ENCODE data around the gene NTMT2.
"Not testable (repeated sequence)": the region's sequence is repeated elsewhere in the genome, so short reads cannot be mapped to it uniquely, and the experiment has no call there.

The NTMT2 gene

DNA sequence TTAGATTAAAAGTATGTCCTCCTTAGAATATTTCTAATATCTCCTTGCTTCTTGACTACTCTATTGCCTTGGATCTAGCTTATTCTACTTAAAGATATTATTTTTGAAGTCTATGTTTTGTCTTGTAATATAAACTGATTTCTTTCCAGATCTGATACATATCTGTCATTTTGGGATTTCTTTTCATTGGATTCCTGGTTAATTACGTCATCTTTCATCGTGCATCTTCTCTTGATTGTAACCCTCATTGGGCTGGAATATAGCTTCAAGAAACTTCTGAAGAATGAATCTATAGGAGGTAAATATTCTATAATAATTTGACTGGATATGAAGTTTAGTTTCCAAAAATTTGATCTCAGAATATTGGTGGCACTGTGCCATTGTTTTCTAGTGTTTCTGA, 12.1 kb downstream of the NTMT2 start:
- DNase-seq (ENCODE audit: low read depth, low spot score): no peak

DNA sequence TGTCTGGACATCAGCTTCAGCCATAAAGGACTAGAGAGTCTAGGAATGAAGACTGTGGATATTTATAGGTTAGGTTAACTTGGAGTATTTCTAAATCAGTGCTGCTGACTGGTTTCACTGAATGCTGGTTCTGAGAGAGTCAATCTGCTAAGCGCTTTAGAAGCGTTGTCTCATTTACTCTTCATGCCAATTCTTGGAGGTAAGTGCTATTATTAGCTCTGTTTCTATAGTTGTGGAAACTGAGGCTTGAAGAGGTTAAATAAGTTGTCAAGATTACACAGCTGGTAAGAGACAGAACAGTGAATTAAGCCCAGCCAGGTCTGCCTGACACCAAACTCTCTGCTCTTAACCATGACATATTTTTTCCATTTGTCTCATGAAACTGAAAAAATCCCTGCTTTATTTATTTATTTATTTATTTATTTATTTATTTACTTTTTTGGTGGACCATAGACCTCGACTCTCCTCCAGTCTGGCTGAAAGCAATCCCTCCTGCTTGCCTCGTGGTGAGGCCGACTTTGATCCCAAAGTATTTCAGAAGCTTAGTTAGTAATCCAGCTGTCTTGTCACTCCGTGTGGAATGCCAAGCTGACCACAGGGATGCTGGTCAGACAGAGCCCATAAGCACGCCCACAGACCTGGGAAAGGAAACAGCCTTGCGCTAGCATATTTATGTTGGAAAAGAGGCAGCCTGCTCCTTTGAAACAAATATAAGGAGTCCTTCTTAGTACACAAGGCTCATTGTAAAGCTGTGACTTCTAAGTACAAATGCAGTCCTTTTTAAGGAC, 16.9 kb downstream of the NTMT2 start:
- DNase-seq (ENCODE audit: low read depth, low spot score): no peak

DNA sequence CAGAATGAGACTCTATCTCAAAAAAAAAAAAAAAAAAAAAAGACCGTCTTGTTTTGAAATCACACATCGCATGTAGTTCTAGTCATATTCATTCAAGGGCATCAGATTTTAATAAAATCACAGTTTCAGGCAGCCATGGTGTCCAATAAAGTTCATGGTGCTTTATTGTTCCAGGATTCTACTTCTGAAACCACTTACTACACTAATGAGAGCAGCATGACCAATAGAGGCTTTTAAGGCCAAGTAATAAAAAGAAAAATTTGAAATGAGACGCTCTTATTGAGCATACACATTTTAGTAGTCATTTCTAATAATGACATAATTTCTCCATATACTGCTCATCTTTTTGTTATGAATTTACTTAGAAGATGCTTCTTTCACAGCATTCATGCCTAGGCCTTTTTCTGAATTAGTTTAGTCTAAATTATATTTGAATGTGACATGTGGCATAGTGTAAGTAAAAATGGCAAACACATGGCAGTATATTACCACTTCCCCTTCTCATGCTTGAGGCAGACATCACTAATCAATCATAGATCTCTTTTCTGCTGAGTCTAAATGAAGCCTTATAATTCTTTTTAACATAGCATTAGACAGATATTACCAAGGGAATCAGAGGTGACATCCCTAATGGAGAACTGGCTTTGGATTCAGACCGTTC, 18.5 kb downstream of the NTMT2 start:
- DNase-seq (ENCODE audit: low read depth, low spot score): no peak

DNA sequence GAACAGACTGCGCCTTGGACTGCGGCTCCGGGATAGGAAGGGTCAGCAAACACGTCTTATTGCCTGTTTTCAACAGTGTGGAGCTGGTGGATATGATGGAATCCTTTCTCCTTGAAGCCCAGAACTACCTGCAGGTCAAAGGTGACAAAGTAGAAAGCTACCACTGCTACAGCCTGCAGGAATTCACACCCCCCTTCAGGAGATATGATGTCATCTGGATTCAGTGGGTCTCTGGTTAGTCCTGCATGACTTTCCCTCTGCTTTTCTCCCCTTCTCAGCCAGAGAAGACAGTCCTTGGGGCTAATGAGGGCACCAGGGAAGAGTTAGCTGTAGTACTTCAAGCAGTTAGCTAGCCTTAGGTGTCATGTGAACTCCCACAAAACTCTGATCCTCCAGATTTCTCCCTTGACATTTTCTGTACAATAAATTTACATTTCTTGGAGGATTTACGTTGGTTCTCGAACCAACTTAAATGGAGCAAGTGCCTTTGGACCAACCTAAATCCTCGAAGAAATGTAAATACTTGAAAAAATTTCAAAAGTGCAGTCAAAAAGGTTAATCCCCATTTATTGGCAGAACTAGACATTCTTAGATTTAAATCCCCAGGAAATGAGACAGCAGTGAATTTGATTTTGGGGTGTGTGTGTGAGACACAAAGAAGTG, 20.9 kb downstream of the NTMT2 start:
- no peak for DNase-seq (ENCODE audit: low read depth, low spot score)

DNA sequence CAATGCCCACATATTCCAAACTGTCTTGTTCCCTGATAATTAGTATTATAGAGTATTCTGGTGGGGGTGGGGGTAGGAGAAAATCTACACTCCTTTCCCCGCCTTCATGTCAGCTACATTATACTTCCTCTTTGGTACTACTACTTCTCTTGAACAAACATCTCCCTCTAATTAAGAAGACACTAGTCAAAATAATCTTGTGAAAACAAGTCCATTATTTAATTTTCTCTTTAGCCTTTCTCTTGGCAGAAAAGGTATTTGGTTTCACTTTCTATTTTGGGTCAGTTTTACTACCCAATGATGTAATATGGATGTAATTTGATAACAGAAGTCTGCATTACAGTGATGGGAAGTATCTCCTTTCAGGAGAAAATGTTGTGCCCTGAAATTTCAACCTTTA, 22.5 kb downstream of the NTMT2 start:
- no peak for DNase-seq (ENCODE audit: low read depth, low spot score)

DNA sequence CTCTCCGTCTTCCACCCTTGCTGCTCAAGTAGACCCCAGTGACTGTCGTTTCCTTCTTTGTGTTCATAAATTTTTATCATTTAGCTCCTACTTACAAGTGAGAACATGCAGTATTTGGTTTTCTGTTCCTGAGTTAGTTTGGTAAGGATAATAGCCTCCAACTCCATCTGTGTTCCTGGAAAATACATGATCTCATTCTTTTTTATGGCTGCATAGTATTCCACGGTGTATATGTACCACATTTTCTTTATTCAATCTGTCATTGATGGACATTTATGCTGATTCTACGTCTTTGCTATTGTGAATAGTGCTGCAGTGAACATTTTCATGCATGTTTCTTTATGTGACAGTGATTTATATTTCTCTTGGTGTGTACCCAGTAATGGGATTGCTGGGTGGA, 24.8 kb downstream of the NTMT2 start:
- DNase-seq (ENCODE audit: low read depth, low spot score): not testable (repeated sequence)

DNA sequence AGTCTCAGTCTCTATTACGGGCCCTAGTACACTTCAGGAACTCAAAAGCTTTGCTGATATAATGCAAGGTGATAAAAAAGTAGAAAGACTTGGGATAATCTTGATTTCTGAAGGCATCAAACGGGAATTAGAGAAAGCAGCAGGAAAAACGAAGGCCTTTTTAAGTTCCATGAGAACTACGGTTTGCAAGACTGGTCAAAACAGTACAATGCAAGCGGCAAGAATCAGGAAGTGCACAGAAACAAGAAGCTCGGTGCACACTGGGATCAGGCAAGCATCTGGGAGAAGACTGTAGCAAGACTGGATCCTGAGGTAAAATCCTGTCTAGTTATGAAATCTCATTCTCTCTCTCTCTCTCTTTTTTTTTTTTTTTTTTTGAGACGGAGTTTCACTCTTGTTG, 28.6 kb downstream of the NTMT2 start:
- DNase-seq (ENCODE audit: low read depth, low spot score): no peak

DNA sequence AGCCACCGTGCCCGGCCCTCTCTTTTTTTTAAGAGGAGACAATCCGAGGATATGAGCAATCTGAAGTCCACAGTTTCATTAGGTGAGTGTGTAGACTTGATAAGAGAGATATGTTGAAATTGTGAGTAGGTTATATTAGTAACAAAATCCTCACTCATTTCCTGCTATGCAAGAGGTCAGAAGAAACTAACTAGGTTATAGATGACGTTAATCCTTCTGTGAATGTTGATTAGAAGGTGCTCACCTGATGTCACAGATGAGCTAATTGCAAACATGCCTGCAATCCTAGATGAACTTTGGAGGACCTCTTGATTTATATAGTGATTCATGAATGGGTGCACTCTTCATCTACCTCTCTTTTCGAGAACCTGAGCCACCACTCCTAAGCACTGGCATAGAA, 29.3 kb downstream of the NTMT2 start:
- DNase-seq (ENCODE audit: low read depth, low spot score): no peak

DNA sequence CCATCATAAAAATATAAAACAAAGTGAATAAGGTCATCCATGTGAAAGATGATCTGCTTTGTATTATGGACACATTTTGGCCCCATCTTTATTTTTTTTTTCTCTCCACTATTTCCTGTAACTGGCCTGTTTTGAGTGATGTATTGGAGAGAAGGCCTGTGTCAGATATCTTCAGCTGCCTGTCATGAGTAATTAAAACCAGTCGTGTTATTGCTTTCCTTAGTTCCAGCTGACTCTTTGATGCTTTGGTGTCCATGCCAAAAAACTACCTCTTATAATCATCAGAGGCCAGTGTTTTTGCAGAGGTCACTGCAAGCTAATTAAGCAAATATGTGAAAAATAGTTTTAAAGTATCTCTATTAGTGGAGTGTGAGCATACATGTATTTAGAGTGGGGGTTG, 29.7 kb downstream of the NTMT2 start:
- no peak for DNase-seq (ENCODE audit: low read depth, low spot score)

DNA sequence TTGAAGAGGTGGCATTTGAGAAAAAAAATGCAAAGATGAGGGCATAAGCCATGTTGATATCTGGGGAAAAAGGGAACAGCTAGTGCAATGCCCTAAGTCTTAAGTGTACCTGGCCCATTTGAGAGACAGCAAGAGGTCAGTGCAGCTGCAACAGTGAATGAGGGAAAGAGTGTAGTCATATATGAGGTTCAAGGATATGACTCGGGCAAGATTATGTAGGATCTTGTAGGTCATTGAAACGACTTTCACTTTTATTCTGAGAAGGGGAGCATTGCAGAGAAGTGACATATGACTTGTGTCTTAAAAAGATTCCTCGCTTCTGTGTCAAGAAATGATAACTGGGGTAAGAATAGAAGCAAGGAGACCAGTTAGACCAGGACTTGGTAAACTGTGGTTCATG, 31.0 kb downstream of the NTMT2 start:
- no peak for DNase-seq (ENCODE audit: low read depth, low spot score)

DNA sequence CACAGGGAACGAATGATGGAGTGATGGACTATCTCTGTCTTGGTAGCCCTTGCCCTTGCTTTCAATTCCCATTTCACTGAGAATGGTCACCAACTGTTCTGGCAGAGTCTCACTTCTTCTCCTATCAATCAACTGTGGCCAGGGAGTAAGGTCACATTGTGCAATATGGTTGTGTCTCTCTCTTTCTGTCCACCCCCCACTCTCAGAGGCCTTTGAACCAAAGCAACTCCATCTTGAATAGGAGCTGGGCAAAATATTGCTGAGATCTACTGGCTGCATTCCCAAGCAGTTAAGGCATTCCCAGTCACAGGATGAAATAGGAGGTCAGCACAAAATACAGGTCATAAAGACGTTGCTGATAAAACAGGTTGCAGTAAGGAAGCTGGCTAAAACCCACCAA, 36.7 kb downstream of the NTMT2 start:
- no peak for DNase-seq (ENCODE audit: low read depth, low spot score)

DNA sequence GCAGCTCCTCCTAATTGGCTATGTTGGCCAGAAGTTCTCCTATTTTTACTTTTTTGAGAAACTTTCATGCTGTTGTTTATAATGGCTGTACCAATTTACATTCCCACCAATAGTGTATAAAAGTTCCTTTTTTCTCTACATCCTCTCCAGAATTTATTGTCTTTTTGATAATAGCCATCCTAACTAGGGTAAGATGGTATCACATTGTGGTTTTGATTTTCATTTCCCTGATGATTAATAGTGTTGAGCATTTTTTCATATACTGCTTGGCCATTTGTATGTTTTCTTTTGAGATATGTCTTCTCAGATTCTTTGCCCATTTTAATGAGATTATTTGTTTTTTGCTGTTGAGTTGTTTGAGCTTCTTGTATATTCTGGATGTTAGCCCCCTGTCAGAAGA, 46.8 kb downstream of the NTMT2 start:
- DNase-seq (ENCODE audit: low read depth, low spot score): no peak

DNA sequence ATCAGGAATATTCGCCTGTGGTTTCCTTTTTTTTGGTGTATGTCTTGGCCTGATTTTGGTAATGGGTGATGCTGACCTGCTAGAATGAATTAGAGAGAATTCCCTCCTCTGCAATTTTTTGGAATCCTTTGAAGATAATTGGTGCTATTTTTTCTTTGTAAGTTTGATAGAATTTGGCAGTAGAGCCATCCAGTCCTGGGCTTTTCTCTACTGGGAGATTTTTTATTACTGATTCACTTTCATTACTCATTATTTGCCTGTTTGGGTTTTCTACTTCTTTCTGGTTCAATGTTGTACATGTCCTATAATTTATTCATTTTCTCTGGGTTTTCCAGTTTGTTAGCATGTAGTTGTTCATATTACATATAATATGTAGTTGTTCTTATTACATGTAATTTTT, 48.7 kb downstream of the NTMT2 start:
- no peak for DNase-seq (ENCODE audit: low read depth, low spot score)

DNA sequence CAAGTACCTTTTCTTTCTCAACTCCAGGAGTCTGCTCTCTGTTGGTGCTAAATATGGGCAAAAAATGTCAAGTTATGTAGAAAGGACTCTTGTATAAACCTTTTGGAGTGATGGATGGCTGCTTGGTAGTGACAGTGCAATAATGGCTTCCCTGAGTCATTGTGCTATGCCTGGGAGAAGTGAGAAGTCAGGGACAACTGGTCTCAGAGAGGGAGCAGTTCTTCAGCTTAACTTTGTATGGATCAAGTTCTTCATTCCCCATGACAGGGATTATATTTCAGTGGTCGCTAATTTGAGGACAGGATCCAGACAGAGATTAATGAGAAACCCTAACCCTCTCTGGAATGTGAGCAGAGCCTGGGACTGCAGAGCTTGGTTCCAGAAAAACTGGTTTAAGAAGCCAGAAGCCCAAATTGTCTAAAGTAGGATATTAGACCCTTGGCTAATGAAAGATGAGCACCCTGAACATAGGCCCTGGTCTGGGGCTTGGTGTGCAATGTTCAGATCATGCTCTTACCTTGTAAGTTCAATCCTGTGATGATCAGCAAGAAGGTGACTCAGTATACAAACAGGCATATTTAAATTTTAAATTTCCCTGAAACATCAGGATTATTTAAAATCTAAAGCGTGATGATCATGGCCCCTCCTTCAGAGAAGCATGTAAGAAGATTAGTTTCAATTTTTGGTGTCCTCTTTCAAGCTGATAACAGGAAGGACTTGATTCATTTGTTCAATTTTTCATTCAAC, 50.9 kb downstream of the NTMT2 start:
- DNase-seq (ENCODE audit: low read depth, low spot score): no peak

DNA sequence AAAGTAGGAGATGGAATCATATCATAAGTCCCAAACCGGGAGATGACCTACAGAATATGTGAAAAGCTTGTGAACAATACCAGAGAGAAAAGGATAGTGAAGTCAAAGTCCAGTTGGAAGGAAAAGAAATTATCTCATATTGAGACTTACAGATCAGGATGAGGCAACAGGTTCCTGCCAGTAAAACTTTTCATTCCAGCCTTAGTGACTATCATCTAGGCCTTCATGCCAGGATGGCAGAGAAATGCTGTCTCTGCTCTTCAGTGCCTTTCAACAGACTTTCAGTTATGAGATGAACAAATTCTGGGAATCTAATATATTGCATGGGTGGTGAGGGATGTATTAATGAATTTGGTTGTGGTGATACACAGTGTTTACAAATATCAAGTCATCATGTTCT, 52.3 kb downstream of the NTMT2 start:
- DNase-seq (ENCODE audit: low read depth, low spot score): no peak

DNA sequence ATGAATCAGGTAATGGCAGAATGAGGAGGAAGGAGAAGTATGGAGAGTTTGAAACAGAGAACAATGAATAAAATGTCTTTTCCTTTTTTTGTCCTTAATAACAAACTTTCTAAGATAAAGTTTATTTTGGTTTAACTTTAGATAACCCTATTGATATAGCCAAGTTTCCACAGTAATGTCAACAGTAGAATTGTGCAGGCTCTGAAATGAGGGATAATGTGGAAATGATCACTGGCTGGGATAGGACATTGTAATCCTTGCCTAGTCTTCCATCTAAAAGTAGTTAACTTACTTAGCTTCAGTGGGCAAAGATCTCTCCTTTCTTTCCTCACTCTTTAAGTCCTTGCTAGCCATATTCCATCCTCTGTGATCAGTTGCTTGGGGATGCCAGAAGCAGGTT, 52.8 kb downstream of the NTMT2 start:
- DNase-seq (ENCODE audit: low read depth, low spot score): no peak

DNA sequence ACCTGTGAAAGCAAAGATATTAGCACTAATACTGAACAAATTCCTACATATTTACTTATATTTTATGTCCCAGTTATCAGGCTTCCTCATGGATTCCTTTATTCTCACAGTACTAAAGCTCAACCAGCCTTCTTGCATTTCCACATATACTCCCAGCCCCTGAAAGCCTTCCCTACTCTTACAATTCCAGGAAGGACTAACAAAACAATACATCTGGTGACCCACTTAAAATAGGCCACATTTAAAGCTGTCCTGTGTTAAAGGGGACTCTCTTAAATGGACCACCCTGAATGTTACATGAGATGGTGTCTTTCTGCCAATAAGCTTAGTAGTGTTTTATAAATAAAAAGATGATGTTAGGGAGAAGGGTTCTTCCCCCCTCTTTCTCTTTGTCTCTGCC, 54.4 kb downstream of the NTMT2 start:
- no peak for DNase-seq (ENCODE audit: low read depth, low spot score)

DNA sequence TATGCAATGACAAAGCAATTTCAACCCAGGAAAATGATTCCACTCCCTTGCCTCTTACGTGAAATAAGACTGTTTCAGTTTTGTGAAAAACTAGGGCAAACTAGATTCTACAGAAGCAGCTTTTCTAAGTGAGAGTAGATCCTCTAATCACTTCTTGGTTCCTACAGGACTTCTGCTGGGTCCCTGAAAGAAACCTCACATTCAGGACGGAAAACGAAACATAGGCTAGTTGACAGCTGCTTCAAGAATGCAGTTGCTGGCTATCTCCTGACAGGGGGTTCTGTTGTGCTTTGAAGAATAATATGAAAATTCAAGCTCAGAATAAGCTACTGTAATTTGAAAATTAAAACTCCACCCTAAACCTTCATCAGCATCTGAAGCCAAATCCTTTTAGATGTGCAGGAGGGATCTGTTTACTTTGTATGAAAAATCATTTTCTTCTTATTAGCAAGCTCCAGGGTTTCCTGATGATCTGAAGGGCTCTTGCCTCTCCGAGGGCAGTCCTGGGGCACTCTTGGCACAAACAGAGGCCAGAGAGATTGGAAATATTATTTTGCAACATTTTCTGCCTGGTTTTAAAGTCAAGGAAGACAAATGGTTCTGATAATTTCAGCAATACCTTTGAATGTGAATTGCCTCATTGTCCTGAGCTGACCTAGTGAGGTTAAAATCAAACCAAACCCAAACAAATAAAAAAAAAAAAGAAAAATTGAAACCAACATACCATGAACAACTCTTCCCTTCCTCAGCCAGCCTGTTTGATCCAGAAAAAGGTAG, 55.0 kb downstream of the NTMT2 start:
- no peak for DNase-seq (ENCODE audit: low read depth, low spot score)

DNA sequence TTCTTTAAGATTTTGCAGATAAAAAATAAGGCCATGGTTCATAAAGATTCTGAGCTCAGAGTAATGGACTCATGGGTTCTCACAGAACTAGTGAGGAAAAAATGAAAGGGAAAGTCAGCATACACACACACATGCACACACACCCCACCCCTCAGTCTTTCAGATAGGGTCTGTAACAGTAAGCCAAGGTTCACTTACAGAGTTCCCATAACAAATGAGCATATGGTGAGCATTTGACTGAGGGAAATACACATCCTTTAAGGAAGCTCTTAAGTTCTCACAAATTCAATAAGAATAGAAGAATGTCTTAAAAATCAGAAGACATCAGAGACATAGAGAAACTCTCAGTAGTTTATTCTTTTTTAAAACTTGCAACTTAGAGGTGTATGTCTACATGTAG, 57.9 kb downstream of the NTMT2 start:
- no peak for DNase-seq (ENCODE audit: low read depth, low spot score)

DNA sequence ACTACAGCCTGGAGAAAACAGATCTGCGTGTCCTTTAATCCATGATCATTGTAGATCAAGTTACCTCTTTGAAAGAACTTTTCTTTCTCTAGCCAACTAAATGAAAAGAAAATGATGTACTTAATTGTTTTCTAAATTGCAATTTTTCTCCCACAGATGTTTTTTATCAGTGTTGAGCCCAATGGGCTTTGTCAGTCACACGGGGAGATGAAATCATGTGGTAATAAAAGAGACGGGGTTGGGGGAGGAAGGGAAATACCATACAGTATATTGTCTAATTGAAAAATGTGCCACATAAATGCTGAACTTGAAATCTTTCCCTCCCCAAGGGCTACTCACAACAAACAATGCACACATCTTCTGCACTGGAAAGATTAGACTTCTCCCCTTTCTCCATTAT, 58.4 kb downstream of the NTMT2 start:
- no peak for DNase-seq (ENCODE audit: low read depth, low spot score)

DNA sequence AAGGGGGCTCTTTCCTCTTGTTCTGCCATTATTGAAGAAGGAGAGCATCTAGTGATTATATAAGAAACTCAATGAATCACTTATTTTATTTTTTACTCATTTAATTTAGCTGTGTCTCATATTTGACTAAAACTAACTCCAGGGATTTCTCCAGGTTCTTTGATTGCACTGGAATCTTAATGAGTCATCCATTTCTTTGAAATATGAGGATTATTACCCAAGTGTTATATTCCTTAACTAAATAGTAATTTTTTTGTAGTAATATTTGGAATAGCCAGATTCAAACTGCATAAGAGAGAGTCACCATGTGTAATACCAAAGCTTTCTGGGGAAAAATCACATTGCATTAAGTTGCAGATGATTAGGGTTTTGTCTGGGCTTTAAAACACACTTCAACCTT, 59.5 kb downstream of the NTMT2 start:
- DNase-seq (ENCODE audit: low read depth, low spot score): no peak

DNA sequence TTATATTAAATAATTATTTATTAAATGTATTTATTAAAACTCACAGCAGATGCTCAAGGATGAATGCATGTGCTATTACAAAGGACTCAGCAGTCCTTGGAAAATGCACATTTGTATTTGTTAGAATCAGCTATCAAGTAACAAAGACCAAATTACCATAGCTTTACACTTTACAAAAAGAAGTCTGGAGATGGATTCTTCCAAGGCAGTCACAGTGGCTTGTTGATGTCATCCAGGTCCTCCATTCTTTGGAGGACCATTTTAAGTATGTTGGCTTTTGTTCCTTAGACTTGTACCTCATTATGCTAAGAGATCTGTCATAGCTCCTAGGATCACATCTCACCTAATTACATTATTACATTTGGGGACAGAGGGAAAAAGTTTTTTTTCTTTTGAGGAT, 63.4 kb downstream of the NTMT2 start:
- no peak for DNase-seq (ENCODE audit: low read depth, low spot score)

All from activated CD4-positive, CD25-positive, alpha-beta regulatory T cell treated with anti-CD3 and anti-CD28 coated beads, Interleukin-2, amount 50 U/mL, for 16 hours (primary cell).